CD4-positive, alpha-beta T cell treated with Interleukin-15 for 4 hours (primary cell): Measurements from ENCODE around the gene PBX3.

Experiments used
- DNase-seq: peaks from one replicate; pipeline ENCODE4 v3.0.0-alpha.2; 2020; ENCODE audit warnings: low spot score

Gene PBX3

GRCh38 chr9:125822902-125823301 lies 75.7 kb downstream of the PBX3 start:
- peak; percentile 10 for DNase-seq

DNA sequence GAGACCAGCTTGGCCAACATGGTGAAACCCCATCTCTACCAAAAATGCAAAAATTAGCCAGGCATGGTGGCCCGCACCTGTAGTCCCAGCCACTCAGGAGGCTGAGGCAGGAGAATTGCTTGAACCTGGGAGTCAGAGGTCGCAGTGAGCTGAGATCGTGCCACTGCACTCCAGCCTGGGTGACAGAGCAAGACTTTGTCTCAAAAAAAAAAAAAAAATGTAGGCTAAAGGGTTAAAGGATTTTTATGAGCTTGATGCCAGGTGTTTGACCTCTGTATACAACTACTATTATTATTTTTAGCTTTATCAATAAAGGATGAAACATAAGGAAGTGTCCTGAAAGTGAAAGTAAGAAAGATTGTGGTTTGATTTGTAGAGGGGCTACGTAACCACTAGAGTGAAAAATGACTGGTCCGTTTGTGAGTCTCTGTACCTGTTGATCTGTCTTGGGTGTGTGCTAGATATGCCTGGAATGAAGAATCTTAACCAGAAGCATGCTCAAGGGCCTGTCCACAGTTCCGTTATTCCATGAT lies 76.8 kb downstream of the PBX3 start:
- DNase-seq, result peak; percentile 58

DNA sequence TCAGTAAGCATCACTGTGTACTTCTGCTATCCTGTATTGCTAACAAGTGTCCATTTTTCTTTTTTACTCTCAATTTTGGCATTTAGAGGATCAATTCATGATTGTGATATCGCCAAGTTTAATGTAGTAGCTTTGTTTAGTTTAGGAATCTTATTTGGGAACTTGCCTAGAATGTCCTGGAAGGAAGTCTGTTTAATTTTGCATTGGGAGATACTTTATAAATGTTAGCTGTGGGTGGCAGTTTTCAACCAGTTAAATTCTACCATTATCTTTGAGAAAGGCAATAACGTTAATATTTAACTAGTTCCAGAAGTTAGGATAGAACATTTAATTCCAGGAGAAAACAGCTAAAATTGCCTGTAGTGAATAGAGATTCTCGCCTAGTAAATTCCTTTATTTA lies 78.6 kb downstream of the PBX3 start:
- DNase-seq, result no peak

- no peak for DNase-seq
These were observed 79.7 kb downstream of the PBX3 start for GRCh38 chr9:125826850-125827249.

DNA sequence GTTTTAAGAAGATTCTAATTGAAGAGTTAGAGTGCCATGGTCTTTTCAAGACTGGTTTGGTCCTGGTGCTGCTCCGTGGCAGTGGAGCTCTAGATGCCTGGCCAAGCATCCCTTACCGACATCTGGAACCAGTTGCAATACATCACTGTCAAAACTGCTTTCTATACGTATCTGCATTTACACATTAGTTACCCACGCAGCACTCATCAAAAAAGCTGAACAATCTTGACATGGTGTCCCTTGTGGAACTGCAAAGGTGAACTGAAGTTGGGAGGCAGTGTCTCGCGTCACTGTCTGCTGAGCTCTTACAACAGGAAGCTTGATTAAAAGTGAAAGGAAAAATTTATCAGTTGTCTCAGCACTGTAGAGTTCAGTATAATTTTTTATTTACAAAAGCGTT lies 82.6 kb downstream of the PBX3 start:
- DNase-seq, result peak; percentile 63

GRCh38 chr9:125831054-125831453 lies 83.9 kb downstream of the PBX3 start:
- DNase-seq, result no peak

DNA sequence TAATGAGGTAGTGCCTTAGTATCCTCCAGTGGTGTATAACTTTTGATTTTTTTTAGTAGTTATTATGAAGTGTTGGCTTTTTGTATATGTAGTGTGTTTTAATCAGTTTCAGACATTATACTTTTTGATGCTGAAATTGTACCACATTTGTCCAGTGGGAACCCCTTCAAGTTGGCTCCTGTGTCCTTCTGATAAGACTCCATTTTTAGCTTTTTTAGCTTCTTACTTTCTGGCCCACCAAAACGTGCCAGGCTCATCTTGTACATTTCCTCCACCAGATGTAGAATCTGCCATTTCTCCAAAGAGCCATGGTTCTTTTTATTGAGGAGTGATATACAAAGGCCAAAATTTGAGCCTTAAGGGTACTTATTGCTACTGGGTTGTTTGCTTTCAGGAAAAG lies 84.4 kb downstream of the PBX3 start:
- no peak for DNase-seq

DNA sequence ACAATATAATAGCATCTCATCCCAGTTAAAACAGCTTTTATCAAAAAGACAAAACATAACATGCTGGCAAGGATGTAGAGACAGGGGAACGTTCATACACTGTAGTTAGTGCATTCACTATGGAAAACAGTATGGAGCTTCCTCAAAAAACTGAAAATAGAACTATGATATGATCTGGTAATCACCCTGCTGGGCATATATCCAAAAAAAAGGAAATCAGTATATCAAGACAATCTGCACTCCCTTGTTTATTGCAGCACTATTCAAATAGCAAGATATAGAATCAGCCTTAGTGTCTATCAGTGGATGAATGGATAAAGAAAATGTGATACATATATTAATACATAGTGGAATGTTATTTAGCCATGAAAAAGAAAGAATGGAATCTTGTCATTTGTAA lies 88.5 kb downstream of the PBX3 start:
- DNase-seq, result no peak

DNA sequence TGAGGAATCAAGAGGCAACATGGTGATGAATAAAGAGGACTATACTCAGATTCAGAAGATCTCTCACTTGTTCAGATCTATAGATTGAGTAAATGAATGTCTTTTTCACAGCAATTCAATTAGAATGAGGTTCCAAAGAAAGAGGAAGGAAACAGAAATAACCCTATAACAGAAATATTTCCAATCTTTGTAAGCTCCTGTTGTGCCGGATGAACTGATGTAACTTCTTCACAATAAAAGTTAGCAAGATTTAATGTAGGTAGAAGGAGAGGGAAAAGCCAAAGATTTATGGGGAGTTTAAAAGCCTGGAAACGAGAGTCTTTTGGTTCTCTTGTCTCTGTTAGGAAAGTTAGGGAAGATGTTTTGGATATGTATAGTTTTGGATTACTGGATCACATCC lies 92.1 kb downstream of the PBX3 start:
- DNase-seq, result no peak

- DNase-seq, result no peak
These were observed 94.3 kb downstream of the PBX3 start for GRCh38 chr9:125841444-125841843.

GRCh38 chr9:125842242-125842641 lies 95.1 kb downstream of the PBX3 start:
- DNase-seq, result no peak

DNA sequence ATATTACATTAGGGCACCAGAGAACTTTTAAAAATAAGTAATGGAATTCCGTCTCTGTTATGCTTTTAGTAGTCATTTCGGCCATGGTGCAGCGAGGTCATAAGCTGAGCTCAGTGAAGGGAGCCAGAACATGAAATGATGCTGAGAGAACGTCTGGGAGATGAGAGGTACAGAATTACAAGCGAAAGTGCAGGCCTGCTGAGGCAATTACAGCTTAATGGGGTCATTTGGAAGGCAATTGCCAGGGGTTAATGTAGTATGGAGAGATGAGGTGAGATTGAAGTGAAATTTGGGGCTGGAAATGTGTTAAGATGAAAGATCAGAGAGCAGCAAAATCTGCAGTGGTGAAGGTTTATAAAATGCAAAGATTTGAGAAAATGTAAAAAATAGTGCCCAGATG lies 96.5 kb downstream of the PBX3 start:
- DNase-seq, result no peak

DNA sequence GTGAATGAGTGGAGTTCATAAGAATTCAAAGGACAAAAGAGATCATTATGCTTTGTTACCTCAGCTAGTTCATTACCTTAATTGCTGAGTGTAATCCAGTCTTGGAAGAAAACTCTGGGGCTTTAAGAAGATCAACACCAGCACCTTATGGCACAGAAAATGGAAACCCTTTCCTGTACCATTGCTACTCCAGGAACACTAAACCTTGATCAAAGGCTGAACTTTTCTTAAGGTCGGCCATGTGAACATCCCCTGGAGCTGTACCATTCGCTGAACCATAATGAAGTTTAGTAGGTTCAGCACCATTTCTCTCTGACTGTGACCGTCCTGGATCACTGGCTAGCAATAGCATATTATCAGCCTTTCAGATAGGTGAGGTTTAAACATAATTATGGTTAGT lies 97.4 kb downstream of the PBX3 start:
- no peak for DNase-seq

DNA sequence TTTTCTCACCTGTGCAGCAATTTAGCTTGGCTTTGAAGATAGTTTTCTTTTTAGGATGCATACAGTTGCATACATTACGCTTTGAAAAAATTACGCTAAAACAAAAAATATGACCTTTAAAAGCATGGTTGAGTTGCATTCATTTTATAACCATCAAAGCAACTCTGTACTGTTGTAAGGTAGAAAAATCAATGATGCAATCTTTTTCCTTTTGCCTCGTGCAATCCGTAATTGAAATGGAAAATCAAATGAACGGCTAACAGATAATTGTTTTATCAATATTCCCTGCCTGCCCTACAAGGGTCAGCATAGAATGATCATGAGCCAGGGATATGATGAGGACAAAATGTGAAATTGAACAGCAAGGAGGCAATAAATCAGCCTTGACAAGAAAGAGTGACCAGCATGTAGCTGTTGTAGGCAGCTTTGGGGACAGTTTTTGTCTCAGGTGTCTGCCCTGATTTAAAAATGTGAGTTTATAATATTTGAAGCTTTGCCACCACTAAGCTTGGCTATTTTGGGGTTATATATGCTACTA lies 98.2 kb downstream of the PBX3 start:
- no peak for DNase-seq

- no peak for DNase-seq
These were observed 100.6 kb downstream of the PBX3 start for GRCh38 chr9:125847735-125848134.

GRCh38 chr9:125850106-125850632 lies 103.0 kb downstream of the PBX3 start:
- DNase-seq, result no peak

DNA sequence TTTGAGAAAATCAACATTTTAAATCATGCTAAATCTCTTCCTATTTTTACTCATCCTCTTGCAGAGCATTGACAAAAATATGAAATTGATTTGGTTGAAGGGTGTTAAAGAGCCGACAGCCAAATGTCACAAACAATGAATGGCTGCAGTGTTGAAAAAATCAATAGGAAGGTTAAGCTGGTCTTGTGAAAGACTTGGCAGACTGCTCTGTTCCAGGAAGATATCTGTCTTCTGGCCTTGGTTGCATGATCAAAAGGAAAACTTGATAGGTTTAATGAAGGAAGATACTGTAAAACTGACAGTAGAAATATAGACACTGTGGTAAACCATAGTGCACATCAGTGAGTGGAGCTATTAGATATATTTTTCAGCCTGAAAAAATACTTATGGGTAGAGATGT lies 103.6 kb downstream of the PBX3 start:
- no peak for DNase-seq

GRCh38 chr9:125851979-125852378 lies 104.8 kb downstream of the PBX3 start:
- no peak for DNase-seq

- DNase-seq, result no peak
These were observed 105.2 kb downstream of the PBX3 start for GRCh38 chr9:125852386-125852785.

DNA sequence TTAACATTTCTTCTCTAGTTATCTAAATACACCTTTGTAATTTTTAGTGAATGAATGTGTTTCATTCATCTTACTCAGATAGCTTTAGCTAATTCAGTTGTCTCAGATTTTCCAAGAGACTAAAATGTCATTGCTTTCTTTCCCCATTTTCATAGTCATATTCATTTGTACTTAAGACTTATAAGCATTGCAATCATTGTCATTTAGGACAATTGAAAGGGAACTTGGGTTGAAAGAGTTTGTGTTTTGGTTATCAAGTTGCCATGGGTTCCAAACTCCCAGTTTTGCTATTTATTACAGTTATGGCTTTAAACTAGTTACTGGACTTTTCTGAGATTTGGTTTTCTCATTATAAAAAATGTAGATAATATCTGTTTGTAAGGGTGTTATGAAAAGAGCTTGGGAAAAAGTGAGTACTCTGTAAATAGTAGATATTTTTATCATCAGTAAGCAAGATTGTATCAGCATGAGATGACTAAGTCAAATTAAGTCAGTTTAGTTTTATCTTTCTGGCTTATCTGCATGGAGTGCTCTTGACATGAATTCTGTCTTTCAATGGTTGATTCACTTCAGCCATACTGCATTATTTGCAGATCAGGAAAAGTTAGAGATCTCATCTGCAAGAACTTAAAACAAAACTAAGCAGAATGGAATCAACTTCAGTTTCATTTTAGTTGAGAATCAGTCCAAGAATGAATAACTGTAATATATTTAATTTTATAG lies 107.5 kb downstream of the PBX3 start:
- no peak for DNase-seq

GRCh38 chr9:125856331-125856730 lies 109.2 kb downstream of the PBX3 start:
- no peak for DNase-seq

DNA sequence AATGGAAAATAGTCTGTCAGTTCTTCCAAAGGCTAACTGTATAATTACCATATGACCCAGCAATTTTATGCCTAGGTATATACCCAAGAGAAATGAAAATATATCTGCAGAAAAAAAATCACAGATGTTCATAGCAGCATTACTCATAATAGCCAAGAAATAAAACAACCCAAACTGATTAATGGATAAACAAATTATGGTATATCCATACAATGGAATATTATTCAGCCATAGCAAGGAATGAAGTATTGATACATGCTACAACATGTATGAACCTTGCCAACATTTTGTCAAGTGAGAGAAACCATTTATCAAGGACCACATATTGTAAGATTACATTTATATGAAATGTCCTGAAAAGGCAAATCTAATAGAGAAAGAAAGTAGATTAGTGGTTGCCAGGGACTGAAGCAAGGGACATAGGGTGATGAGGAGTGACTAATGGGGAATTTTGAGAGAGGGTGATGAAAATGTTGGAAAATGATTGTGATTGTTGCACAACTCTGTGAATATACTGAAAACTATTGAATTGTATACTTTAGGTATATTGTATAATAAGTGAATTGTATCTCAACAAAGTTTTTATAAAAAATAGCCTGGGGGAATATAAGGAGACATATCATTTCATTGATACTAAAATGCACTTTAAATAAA lies 114.4 kb downstream of the PBX3 start:
- DNase-seq, result no peak

DNA sequence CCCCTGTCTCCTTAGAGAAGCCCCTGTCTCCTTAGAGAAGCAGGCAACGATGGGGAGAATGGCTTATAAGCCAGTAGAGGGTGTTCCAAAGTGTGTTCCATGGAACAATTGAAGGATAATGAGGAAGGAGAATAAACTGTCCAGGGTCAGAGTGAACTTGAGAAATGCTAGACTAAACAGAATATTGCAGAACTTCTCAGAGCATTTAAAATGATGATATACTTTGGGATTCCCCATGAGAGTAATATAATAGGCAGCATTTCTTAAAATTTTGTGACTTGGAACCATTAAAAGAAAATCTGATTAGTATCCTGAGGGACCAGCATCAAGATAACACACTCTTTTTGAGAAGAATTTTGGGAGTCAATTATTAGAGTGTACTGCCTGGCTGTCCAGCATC lies 116.8 kb downstream of the PBX3 start:
- DNase-seq, result no peak
